GM12878 (cell line): ENCODE measurements around the gene CDK5R2.

ENCODE experiments used
- ATF7 ChIP-seq: fragments of 450-650 bp; IDR thresholded peaks from 2 replicates; pipeline ENCODE4 v1.6.1; 2016; ENCODE audit warnings: low read depth, mild to moderate bottlenecking
- CTCF ChIP-seq, 3 experiments: IDR thresholded peaks in 2 of 3; conservative IDR thresholded peaks in 1 of 3; 2 replicates each; pipeline ENCODE4 v1.5.1; 2011; ENCODE audit warnings: low read depth in 3 of 3, low read length in 3 of 3, mild to moderate bottlenecking in 3 of 3, control low read depth in 2 of 3, moderate library complexity in 2 of 3, inconsistent platforms in 1 of 3, mixed read lengths in 1 of 3; ENCODE audit not compliant: control insufficient read depth in 2 of 3, insufficient read depth in 1 of 3; ENCODE audit errors: extremely low read depth in 1 of 3
- EGR1 ChIP-seq, 2 experiments: IDR thresholded peaks; 1 replicate in 1 of 2; 2 replicates in 1 of 2; pipeline ENCODE4 v1.6.1; 2011 to 2012; ENCODE audit warnings: low read depth in 2 of 2, low read length in 2 of 2, borderline replicate concordance in 1 of 2, mild to moderate bottlenecking in 1 of 2, moderate library complexity in 1 of 2
- HCFC1 ChIP-seq: fragments of 150-350 bp; IDR thresholded peaks from 2 replicates; pipeline ENCODE4 v1.6.1; 2014; ENCODE audit warnings: low read length
- NFYB ChIP-seq: IDR thresholded peaks from 2 replicates; pipeline ENCODE4 v1.6.1; 2011; ENCODE audit warnings: low read depth, mild to moderate bottlenecking, low read length, improper control_type of control experiment, moderate library complexity; ENCODE audit not compliant: insufficient read depth

GRCh38 chr2:218983263-218983933, 23.9 kb downstream of the CDK5R2 start:
- no peak for TF ChIP-seq CTCF (IDR thresholded peaks at IDR 0.05 in 2 of 3, conservative IDR thresholded peaks at IDR 0.05 in 1 of 3; ENCODE audit: control insufficient read depth in 2 of 3, extremely low read depth in 1 of 3, insufficient read depth in 1 of 3, low read depth in 3 of 3, low read length in 3 of 3)
- no peak for TF ChIP-seq EGR1 (IDR thresholded peaks at IDR 0.05; ENCODE audit: borderline replicate concordance in 1 of 2, low read depth in 2 of 2, low read length in 2 of 2)
- no peak for TF ChIP-seq NFYB
- TF ChIP-seq HCFC1, result no peak
- TF ChIP-seq ATF7, result no peak
